HG02571 (cell line): ENCODE data around the gene CELA3A.
"Not testable (repeated sequence)": the region's sequence is repeated elsewhere in the genome, so short reads cannot be mapped to it uniquely, and the experiment has no call there.

Source experiments
- ATAC-seq: cut with Tn5 transposase; IDR thresholded peaks from one replicate; pipeline ENCODE4 v1.9.1; 2021; ENCODE audit warnings: mild to moderate bottlenecking, moderate library complexity; ENCODE audit not compliant: unreplicated experiment

Gene CELA3A

DNA sequence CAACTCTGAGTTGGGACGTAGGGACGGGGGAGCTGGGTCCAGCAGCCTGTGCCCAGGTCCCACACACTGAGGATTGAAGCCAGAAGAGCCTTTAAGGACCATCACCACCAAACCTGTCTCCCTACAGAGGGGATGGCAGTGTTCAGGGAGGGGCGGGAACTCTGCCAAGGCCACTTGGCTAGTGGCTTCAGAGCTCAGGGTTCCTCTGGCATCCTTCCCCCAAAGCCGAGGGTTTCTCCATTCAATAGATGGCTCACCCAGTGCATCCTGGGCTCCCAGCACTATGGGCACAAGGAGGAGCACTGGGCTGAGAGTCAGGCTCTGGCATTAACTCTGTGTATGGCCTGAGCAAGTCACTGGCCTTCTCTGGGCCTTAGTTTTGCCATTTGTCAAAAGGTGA is 20.2 kb upstream of the CELA3A start:
- not testable (repeated sequence) for ATAC-seq

DNA sequence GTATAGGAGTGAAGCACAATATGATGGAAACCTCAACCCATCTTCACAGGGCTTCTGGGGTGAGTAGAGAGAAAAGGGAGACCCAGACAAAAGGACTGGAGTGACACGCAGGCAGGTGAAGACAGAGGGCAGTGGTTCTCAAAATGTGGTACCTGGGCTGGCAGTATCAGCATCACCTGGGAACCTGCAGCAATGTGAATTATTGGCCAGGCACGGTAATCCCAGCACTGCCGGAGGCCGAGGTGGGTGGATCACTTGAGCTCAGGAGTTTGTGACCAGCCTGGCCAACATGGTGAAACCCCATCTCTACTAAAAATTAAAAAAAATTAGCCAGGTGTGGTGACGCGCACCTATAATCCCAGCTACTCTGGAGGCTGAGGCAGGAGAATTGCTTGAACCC is 19.3 kb upstream of the CELA3A start:
- ATAC-seq: not testable (repeated sequence)

DNA sequence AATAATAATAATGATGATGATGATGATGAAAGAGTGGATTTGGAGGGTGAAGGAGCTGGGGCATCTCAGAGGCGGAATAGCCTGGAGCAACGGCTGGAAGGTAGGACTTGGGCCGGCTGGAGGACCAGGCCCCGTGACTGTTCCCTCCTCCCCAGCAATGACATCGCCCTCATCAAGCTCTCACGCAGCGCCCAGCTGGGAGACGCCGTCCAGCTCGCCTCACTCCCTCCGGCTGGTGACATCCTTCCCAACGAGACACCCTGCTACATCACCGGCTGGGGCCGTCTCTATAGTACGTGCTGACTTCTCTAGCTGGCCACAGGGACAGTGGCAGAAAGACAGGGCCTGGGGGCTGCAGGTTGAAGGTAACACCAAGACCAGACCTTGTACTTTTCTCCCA is 17.9 kb upstream of the CELA3A start:
- ATAC-seq: not testable (repeated sequence)

DNA sequence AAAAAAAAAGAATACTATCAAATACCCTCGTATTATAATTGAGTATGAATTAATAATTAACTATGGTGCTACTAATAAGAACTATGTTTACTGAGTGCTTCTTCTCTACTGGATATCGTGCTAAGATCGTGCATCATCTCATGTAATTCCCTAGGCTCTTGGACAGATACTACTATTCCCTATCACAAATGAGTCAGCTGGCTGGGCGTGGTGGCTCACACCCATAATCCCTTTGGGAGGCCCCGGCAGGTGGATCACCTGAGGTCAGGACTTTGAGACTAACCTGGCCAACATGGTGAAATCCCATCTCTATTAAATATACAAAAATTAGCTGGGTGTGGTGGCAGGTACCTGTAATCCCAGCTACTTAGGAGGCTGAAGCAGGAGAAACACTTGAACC is 15.6 kb upstream of the CELA3A start:
- ATAC-seq: not testable (repeated sequence)

DNA sequence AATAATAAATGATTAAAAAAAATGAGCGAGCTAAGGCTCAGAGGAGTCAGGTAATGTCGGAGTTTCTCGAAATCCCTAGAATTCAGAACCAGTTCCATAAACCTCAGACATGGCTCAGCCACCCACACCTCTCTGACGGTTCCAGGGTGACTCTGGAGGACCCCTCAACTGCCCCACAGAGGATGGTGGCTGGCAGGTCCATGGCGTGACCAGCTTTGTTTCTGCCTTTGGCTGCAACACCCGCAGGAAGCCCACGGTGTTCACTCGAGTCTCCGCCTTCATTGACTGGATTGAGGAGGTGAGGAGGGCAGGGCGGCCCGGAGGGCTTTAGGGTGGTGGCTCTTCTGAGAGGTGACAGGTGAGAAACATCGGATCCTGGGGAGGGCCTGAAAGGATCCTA is 15.1 kb upstream of the CELA3A start:
- not testable (repeated sequence) for ATAC-seq

DNA sequence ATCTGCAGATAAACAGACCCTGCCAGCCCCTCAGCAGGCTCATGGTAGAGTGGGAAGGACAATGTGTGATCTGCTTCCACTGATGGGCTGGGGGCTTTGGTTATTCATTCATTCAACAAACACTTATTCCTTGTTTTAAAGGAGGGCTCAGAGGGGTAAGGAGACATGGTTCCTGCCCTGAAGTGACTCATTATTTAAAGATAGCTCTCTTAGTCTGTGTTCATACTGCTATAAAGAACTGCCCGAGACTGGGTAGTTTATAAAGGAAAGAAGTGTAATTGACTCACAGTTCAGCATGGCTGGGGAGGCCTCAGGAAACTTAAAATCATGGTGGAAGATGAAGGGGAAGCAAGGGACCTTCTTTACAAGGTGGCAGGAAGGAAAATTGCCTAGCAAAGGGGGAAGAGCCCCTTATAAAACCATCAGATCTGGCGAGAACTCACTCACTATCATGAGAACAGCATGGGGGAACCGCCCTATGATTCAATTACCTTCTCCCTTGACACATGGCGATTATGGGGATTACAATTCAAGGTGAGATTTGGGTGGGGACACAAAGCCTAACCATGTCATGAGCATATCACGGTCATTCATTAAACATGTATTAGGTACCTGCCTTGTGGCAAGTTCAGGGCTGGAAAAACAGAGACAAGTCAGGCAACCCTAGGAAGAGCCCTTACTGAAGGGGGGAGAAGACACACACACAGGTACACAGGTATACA is 11.6 kb upstream of the CELA3A start:
- ATAC-seq: not testable (repeated sequence)

DNA sequence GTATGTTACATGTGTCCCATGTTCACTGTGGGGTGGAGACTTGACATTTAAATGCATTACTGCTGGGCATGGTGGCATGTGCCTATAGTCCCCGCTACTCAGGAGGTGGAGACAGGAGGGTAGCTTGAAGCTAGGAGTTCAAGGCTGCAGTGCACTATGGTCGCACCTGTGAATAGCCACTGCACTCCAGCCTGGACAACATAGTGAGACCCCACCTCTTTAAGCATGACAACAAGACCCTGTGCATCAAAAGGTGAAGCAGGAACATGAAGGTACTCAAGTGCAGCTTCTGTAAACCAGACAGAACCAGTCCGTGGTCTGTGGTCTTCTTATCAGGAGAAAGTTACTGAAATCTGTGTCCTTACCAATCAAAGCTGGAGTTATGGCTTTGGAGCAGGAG is 9.3 kb upstream of the CELA3A start:
- ATAC-seq: not testable (repeated sequence)

DNA sequence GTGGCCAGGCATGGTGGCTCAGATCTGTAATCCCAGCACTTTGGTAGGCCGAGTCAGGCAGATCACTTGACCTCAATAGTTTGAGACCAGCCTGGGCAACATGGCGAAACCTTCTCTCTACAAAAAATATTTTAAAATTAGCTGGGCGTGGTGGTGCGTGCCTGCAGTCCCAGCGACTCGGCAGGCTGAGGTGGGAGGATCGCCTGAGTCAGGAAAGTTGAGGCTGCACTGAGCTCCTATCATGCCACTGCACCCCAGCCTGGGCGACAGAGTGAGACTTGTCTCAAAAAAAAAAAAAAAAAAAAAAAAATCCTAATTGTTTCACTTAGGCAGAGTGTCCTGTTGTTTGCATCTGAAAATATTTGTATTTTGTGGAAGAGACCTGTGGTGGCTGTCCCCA is 6.7 kb upstream of the CELA3A start:
- not testable (repeated sequence) for ATAC-seq

DNA sequence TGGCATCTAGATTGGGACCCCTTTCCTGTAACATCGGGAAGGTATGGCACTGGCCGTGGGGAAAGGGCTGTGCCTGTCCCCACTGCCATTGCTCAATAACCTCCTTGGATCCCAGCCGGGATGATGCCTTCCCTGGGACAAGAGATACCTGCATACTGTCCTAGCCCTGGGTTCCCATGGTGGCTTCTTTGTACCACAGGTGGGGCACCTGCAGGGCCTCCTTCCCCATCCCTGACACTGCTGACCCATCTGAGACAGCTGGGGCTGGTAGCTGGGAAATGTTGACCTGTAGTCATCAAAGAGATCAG is 4.8 kb upstream of the CELA3A start:
- not testable (repeated sequence) for ATAC-seq

DNA sequence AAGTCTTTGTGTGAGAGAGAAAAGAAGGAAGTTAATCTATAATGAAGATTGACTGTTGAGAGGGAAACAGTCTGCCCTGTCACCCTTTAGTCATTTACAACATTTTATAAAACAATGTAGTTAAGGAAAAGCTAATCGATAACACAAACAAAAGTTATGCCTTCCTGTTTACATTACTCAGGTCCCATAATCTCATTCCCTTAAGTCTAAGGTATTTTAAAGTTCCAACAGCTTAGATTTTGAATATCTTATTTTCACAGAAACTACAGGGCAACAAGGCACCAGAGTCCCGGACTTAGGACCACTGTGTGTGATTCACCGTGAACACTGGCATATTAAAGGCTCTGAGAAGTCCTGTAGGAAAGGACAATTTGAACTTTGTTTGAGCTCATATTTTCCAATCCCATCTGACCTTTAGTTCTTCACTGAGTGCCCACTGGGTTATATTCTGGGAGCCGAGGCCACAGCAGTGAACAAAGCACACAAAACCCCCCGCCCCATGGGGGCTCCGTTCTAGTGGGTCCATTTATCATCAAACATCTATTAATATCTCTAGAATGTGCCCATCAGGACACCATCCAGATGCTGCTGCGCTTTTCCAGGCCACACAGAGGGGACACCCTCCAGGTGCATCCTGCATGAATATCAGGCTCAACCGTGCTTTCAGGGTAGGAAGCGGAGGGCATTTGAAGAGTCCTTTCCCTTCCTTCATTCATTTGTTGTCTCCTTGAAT is 3.4 kb upstream of the CELA3A start:
- not testable (repeated sequence) for ATAC-seq

DNA sequence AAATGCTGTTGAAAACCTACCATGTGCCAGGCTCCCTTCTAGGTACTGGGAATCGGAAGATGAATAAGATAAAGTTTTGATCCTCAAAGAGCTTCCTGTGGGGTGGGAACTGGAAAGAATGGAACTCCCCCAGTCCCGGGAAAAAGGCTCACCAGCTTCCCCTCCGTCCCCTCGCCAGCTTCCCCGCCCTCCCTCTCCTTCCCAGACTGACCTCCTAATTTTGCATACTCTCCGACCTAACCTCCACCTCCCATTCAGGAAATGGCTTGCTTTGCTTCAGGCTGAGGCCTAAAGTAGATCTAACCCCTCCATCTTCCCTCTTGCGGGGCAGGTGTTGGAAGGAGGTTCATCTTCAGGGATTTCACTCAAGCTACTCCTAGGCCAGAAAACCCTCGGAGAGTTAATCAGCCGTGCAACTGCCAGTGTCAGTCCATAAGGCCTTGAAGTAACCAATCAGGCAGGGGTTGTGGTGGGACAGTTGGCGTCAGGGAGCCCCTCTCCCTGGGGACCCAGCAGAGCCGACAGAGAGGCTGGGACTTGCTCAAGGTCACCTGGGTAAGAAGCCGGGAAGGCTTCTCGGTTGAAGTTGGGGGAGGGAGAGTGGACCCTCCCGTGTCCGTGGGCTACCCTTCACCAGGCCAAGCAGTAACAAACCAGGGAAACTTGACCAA is 2.7 kb upstream of the CELA3A start:
- ATAC-seq: not testable (repeated sequence)

DNA sequence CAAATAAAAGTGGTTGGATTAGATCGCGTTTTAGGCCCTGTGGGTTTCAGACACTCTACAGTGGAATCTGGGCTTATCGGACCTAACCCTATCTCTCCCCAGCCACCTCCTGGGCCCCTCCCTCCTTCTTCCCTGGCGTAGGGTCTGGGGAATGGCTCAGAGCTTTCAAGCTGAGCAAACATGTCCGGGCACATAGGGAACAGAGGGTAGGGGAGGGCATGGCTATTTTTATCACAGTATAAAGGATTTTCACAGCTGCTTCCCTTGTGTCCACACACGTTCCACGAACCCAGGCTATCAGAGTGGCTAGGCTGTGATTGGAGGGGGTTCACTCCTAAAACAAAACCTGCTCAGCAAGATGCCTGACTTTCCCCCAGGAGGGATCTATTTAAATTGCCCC is 1.8 kb upstream of the CELA3A start:
- not testable (repeated sequence) for ATAC-seq

DNA sequence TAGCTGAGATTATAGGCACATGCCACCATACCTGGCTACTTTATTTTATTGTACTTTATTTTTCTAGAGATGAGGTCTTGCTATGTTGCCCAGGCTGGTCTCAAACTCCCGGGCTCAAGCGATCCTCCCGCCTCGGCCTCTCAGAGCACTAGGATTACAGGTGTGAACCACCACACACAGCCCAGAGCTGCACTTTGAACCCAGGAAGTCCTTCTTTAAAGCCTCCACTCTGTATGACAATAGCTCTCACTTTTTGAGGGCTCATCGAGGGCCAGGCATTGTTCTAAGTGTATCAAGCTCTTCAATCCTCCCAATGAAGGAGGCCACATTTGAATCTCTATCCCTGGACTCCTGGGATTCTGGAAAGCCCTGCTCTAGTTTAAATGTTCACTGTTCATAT is 1.0 kb downstream of the CELA3A start:
- ATAC-seq: not testable (repeated sequence)

DNA sequence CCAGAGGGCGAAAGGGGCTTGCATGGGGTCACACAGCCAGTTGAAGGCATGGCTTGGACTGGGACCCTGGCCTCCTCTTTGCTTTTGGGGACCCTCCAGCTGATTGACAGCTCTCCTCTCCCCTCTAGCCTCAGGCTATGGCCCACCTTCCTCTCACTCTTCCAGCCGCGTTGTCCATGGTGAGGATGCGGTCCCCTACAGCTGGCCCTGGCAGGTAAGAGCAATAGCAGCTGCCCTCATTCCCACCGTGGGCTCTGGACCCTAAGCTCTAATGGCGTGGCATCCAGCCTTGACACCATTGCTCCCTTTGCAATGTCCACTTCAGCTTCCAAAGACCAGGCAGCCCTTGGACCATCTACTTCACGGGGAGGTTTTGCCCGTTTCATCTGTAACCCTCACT is 1.4 kb downstream of the CELA3A start:
- ATAC-seq: not testable (repeated sequence)

DNA sequence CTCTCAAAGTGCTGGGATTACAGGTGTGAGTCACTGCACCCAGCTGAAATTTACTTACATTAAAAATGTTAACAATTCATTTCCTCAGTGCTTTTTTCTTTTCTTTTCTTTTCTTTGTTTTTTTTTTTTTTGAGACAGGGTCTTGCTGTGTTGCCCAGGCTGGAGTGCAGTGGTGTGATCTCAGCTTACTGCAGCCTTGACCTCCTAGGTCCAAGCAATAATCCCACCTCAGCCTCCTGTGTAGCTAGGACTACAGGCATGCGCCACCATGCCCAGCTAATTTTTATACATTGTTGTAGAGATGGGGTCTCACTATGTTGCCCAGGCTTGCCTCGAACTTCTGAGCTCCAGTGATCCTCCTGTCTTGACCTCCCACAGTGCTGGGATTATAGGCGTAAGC is 2.5 kb downstream of the CELA3A start:
- ATAC-seq: not testable (repeated sequence)

DNA sequence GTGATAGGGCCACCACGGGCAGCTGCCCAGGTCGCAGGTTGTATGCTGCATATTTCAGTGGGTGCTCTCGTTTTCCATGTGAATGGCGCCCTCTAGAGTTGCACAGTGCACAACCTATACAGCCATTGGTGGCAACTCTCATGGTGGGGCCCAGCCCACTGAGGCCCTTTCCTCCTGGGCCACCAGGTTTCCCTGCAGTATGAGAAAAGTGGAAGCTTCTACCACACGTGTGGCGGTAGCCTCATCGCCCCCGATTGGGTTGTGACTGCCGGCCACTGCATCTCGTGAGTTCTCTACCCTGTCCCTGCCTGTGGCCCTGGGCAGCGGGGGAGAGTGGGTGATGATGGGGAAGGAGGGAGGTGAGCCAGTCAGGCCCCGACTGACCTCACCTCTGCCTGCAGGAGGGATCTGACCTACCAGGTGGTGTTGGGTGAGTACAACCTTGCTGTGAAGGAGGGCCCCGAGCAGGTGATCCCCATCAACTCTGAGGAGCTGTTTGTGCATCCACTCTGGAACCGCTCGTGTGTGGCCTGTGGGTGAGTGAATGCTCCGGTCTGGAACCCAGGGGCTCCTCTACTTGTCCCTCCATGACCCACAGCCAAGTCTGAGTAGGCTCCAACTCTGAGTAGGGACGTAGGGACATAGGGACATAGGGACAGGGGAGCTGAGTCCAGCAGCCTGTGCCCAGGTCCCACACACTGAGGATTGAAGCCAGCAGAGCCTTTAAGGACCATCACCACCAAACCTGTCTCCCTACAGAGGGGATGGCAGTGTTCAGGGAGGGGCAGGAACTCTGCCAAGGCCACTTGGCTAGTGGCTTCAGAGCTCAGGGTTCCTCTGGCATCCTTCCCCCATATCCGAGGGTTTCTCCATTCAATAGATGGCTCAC is 4.0 kb downstream of the CELA3A start:
- not testable (repeated sequence) for ATAC-seq

DNA sequence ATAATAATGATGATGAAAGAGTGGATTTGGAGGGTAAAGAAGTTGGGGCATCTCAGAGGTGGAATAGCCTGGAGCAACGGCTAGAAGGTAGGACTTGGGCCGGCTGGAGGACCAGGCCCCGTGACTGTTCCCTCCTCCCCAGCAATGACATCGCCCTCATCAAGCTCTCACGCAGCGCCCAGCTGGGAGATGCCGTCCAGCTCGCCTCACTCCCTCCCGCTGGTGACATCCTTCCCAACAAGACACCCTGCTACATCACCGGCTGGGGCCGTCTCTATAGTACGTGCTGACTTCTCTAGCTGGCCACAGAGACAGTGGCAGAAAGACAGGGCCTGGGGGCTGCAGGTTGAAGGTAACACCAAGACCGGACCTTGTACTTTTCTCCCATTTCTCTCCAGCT is 5.3 kb downstream of the CELA3A start:
- not testable (repeated sequence) for ATAC-seq

DNA sequence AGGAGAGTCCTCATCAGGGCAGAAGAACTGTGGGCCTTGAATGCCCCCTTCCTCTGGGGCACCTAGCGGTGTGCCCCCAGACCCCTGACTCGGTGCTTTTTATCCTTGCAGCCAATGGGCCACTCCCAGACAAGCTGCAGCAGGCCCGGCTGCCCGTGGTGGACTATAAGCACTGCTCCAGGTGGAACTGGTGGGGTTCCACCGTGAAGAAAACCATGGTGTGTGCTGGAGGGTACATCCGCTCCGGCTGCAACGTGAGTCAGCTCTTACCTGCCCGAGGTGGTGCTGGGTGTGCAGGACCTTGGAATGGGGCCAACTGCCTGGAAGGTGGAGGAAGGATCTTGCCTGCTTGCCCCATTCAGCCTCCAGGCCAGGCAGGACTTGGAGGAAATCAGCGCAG is 5.8 kb downstream of the CELA3A start:
- ATAC-seq: not testable (repeated sequence)

DNA sequence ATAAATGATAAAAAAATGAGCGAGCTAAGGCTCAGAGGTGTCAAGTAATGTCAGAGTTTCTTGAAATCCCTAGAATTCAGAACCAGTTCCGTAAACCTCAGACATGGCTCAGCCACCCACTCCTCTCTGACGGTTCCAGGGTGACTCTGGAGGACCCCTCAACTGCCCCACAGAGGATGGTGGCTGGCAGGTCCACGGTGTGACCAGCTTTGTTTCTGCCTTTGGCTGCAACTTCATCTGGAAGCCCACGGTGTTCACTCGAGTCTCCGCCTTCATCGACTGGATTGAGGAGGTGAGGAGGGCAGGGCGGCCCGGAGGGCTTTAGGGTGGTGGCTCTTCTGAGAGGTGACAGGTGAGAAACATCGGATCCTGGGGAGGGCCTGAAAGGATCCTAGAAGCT is 8.1 kb downstream of the CELA3A start:
- ATAC-seq: not testable (repeated sequence)

DNA sequence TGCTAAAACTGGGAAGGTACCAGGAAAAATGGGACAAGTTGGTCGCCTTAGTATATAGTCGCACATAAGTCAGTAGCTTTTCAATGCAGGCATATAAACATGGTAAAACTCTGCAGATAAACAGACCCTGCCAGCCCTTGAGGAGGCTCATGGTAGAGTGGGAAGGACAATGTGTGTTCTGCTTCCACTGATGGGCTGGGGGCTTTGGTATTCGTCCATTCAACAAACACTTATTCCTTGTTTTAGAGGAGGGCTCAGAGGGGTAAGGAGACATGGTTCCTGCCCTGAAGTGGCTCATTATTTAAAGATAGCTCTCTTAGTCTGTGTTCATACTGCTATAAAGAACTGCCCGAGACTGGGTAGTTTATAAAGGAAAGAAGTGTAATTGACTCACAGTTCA is 11.3 kb downstream of the CELA3A start:
- ATAC-seq: not testable (repeated sequence)
